Testis (tissue), 2 donors: Measurements from ENCODE around the gene ACAN.

ENCODE experiments used
- POLR2A ChIP-seq: fragments of 450-650 bp; IDR thresholded peaks from one replicate; pipeline ENCODE4 v1.6.1; 2017; ENCODE audit warnings: antibody characterized with exemption, mild to moderate bottlenecking, moderate library complexity
- TF ChIP-seq, protein P1 (sequence below), 3 experiments: fragments of 450-650 bp in 2 of 3; fragments of 200-600 bp in 1 of 3; sonication (generic) in 1 of 3; IDR thresholded peaks; one replicate each; pipeline ENCODE4 v1.5.1; 2016 to 2019; ENCODE audit warnings: antibody characterized with exemption in 3 of 3, mild to moderate bottlenecking in 2 of 3, moderate library complexity in 1 of 3

DNA sequence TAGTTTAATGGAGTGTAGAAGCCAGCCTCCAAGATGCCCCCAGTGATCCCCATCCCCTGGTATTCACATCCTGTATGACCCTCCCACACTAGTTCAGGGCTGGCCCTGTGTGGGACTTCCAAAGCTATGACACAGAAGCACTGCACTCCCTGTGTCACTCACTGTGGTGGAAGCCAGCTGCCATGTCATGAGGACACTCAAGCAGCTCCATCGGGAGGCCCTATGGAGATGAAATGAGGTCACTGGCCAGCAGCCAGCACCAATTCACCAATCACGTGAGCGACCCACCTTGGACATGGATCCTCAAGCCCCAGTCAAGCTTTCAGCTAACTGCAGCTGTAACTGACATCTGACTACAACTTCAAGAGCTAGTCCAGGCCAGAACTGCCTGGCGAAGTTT lies 3.9 kb upstream of the ACAN start:
- TF ChIP-seq, protein P1, sequence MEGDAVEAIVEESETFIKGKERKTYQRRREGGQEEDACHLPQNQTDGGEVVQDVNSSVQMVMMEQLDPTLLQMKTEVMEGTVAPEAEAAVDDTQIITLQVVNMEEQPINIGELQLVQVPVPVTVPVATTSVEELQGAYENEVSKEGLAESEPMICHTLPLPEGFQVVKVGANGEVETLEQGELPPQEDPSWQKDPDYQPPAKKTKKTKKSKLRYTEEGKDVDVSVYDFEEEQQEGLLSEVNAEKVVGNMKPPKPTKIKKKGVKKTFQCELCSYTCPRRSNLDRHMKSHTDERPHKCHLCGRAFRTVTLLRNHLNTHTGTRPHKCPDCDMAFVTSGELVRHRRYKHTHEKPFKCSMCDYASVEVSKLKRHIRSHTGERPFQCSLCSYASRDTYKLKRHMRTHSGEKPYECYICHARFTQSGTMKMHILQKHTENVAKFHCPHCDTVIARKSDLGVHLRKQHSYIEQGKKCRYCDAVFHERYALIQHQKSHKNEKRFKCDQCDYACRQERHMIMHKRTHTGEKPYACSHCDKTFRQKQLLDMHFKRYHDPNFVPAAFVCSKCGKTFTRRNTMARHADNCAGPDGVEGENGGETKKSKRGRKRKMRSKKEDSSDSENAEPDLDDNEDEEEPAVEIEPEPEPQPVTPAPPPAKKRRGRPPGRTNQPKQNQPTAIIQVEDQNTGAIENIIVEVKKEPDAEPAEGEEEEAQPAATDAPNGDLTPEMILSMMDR (IDR thresholded peaks at IDR 0.05) = no peak
- TF ChIP-seq POLR2A = no peak
